Activated B cell treated with CpG ODN at 0.5 μM for 24 hours (primary cell): Measurements from ENCODE around the gene PLIN5. TPM values are rescaled to one million over a fixed set of nuclear protein-coding genes. Genes with fewer than 3 reads are reported as not detected.

ENCODE experiments used
- ATAC-seq: fragments of 200-7000 bp; cut with Tn5 transposase; one replicate; pipeline ENCODE4 v1.10.0; 2021; ENCODE audit warnings: low read depth, mild to moderate bottlenecking, moderate library complexity
- CTCF ChIA-PET: fragments of 350-600 bp; sonication (Branson Sonifier 250); formaldehyde crosslinking; loops from one replicate; lab custom pipeline; 2021; ENCODE audit warnings: antibody characterized with exemption; lab: Charles Lee
- POLR2A ChIA-PET: fragments of 350-600 bp; sonication (Branson Sonifier 250); formaldehyde crosslinking; loops from one replicate; lab custom pipeline; 2021; ENCODE audit warnings: antibody characterized with exemption; lab: Charles Lee
- DNase-seq: peaks from one replicate; pipeline ENCODE4 v3.0.0; 2022
- H3K27ac Mint-ChIP-seq: one replicate; pipeline ENCODE4 v1.8.0; 2020; ENCODE audit warnings: mixed read lengths
- H3K27me3 Mint-ChIP-seq: one replicate; pipeline ENCODE4 v1.8.0; 2021; ENCODE audit warnings: mixed read lengths
- H3K36me3 Mint-ChIP-seq: one replicate; pipeline ENCODE4 v1.8.0; 2021; ENCODE audit warnings: low read depth, mixed read lengths
- H3K4me1 Mint-ChIP-seq: one replicate; pipeline ENCODE4 v1.8.0; 2021; ENCODE audit warnings: mixed read lengths
- H3K4me3 Mint-ChIP-seq: one replicate; pipeline ENCODE4 v1.8.0; 2020; ENCODE audit warnings: mild to moderate bottlenecking, mixed read lengths
- H3K9me3 Mint-ChIP-seq: one replicate; pipeline ENCODE4 v1.8.0; 2020; ENCODE audit warnings: mixed read lengths
- CTCF ChIP-seq: fragments of 200-600 bp; IDR thresholded peaks from one replicate; pipeline ENCODE4 v1.8.0; 2022; ENCODE audit warnings: antibody characterized with exemption, mild to moderate bottlenecking
- intact Hi-C: fragments of 100-400 bp; cut with micrococcal nuclease; formaldehyde crosslinking; loops from one replicate; pipeline ENCODE4 v1.15.1; 2024
- total RNA-seq: library from RNA; stranded (reverse); gene quantifications from 2 replicates; pipeline ENCODE4 v1.2.3, GENCODE V29; 2022

The PLIN5 gene
- total RNA-seq, 1 donor from 2014 or later = 0.33 TPM

DNA sequence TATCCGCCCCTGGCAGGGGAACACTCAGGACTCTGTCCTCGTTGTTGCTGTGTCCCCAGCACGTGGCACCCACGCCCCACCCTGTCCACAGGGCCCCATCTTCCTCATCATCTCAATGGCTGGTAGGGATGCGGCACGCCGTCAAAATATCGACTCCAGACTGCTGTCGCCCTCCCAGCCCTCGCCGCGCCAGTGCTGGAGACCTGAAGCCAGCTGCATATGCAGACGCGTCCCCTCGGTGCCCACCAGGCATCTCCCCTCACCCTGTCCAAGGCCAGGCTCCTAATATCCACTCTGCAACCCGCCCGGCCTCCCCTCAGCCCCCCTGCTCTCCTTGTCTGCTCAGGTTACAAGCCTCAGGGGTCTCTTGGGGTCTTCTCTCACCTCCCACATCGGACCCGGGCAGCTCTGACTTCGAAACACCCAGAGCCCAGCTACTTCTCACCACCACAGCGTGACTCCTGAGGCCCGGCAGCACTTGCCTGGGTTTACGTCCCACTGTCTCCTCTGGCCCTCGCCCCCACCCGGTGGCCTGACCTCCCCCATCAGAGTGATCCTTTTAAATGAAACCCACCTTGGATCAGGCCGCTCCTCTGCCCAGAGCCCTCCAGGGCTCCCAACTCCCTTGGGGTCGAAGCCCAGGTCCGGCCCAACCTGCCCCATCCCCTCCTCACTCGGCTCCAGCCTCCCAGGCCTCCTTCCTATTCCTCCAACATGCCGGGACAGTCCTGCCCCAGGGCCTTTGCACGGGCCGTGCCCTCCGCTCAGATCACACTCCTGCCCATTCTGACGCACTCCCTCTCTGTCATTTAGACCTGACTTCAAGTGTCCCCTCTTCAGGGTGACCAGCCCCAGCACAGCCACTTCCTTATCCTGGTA is 29.2 kb downstream of the PLIN5 start:
- Mint-ChIP-seq H3K27me3 (no peaks in the 10 kb centered on the region), H3K4me3 (no peak overlapping the region), H3K27ac (no peak overlapping the region), H3K9me3 (no peaks in the 10 kb centered on the region), H3K36me3 (peaks cover 23% of the 10 kb centered on the region), H3K4me1 (no peaks in the 10 kb centered on the region)
- ChIA-PET POLR2A (no interaction called here), CTCF (no interaction called here)
- DNase-seq = no peak
- intact Hi-C loops = no loop called here
- ATAC-seq = no peak
- no peak for TF ChIP-seq CTCF

DNA sequence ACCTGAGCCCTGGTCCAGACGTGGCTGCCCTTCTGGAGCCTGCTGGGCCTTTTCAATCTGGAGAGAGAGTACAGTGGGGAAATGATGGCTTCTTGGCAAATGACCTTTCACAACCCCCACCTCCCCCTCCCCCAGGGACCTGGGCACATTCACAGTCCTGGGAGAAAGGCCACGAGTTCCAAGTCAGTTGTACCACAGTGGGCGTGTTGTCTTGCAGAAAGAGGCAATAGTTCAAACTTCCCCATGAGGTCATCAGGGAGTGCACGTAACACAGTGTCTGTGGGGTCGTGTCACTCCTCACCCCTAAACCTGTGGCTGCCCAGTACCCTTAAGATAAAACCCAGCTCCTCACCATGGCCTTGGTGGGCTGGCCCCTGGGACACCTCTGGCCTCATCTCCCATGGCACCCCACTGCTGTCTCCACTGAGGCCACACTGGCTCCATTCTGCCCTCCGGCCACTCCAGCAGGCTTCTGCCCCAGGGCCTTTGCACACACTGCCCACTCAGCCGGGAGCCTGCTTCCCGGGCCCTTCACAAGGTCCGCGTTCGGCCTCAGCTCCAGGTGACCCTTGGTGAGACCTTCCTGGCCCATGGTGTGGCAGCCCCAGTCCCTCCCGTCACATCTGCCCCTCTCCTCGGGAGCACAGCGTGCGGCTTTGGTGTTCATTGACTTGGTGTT is 30.0 kb downstream of the PLIN5 start:
- no peak for DNase-seq
- H3K4me1 Mint-ChIP-seq = no peaks in the 10 kb centered on the region
- CTCF ChIA-PET = no interaction called here
- no peak overlapping the region for H3K27ac Mint-ChIP-seq
- ATAC-seq = no peak
- H3K36me3 Mint-ChIP-seq = peaks cover 27% of the 10 kb centered on the region
- no peaks in the 10 kb centered on the region for H3K9me3 Mint-ChIP-seq
- H3K27me3 Mint-ChIP-seq = no peaks in the 10 kb centered on the region
- POLR2A ChIA-PET = no interaction called here
- TF ChIP-seq CTCF = no peak
- no peak overlapping the region for H3K4me3 Mint-ChIP-seq
- intact Hi-C loops = no loop called here

DNA sequence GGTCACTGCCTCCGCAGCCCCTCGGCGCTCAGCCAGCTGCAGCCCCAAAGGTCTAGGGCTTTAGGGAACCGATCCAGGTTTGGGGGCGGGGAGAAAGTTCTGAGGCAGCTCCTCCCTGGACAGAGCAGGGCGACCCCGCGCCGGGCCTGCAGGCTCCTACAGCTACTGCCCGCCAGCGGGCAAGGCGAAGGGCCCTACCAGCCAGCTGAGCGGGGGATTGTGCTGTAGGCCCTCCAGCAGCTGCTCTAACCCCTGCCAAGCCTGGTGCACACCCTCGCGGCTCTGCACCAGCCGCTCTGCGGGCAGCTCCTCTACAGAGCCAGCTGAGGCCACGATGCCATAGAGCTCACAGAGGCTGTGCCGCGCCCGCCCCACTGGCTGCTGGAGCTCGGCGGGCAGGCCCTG is 30.7 kb downstream of the PLIN5 start:
- Mint-ChIP-seq H3K36me3 (peaks cover 34% of the 10 kb centered on the region), H3K27me3 (no peaks in the 10 kb centered on the region), H3K27ac (no peak overlapping the region), H3K4me3 (no peak overlapping the region), H3K4me1 (no peaks in the 10 kb centered on the region), H3K9me3 (no peaks in the 10 kb centered on the region)
- ChIA-PET POLR2A (no interaction called here), CTCF (no interaction called here)
- intact Hi-C loops = no loop called here
- no peak for ATAC-seq
- DNase-seq = no peak
- no peak for TF ChIP-seq CTCF

DNA sequence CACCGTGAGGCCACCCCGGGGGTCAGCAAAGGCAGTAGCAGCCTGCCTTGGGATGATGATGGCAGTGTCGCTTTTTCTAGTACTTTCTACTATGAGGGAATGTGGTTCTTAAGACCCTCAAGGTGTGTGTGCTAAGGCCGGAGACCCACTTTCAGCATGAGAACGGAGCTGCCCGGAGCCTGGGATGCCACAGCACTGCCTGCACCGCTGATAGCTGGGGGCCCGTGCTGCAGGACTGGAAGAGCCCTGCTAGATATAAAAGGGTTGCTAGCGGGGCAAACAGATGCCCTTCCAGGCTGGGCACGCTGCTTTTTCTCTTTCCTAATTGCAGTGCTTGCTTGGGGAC is 31.2 kb downstream of the PLIN5 start:
- DNase-seq (no peak), ATAC-seq (no peak)
- Mint-ChIP-seq H3K4me3 (no peak overlapping the region), H3K4me1 (no peaks in the 10 kb centered on the region), H3K9me3 (no peaks in the 10 kb centered on the region), H3K27ac (no peak overlapping the region), H3K36me3 (peaks cover 37% of the 10 kb centered on the region), H3K27me3 (no peaks in the 10 kb centered on the region)
- POLR2A ChIA-PET = no interaction called here
- CTCF ChIA-PET = no interaction called here
- TF ChIP-seq CTCF = no peak
- intact Hi-C loops = no loop called here

DNA sequence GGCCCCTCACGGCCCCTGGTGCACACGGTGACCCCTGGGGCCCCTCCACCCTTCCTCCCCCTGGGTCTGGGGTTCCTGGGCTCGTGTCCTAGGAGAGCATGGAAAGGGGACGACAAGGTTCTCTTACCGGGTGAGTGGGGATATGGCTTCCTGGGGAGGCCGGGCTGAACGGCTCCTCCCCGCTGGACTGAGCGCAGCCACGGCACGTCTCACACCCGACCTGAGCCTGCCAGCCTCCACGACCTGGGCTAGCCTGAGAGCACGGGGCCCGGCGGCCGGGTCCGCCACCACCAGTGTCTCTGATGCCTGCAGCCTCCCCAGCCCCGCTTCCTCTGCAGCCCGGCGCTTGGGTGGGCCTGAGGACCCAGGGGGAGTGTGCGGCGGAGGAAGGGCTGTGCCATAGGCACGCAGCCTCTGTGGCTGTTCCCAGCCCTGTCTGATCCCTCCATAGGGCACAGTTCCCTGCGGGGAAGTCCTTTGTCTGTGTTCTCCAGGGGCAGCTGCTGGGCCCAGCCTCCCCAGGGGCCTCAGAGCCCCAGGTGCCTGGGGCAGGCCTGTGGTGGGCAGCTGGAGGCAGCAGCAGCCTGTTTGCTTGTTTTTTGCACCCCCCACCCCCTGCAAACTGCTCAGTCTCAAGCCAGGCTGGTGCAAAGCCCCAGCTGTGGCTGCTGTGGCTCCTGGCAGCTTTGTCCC is 31.7 kb downstream of the PLIN5 start:
- H3K4me3 Mint-ChIP-seq = no peak overlapping the region
- POLR2A ChIA-PET = no interaction called here
- no peaks in the 10 kb centered on the region for H3K9me3 Mint-ChIP-seq
- H3K4me1 Mint-ChIP-seq = no peaks in the 10 kb centered on the region
- intact Hi-C loops = no loop called here
- CTCF ChIA-PET = no interaction called here
- no peak overlapping the region for H3K27ac Mint-ChIP-seq
- peaks cover 39% of the 10 kb centered on the region for H3K36me3 Mint-ChIP-seq
- no peaks in the 10 kb centered on the region for H3K27me3 Mint-ChIP-seq
- TF ChIP-seq CTCF = no peak
- DNase-seq (no peak), ATAC-seq (no peak)
